IPS-18c (cell line): Measurements from ENCODE around the gene EGFR.

Source experiments
- H3K4me3 ChIP-seq: 2 replicates; pipeline ENCODE4 v1.7.0; 2013; ENCODE audit warnings: low read depth, mild to moderate bottlenecking, low read length, moderate library complexity; ENCODE audit not compliant: insufficient read depth
- H3K9me3 ChIP-seq: one replicate; pipeline ENCODE4 v1.6.1; 2013; ENCODE audit warnings: mild to moderate bottlenecking, low read length, moderate library complexity; ENCODE audit not compliant: control insufficient read depth, insufficient read depth

Gene EGFR

DNA sequence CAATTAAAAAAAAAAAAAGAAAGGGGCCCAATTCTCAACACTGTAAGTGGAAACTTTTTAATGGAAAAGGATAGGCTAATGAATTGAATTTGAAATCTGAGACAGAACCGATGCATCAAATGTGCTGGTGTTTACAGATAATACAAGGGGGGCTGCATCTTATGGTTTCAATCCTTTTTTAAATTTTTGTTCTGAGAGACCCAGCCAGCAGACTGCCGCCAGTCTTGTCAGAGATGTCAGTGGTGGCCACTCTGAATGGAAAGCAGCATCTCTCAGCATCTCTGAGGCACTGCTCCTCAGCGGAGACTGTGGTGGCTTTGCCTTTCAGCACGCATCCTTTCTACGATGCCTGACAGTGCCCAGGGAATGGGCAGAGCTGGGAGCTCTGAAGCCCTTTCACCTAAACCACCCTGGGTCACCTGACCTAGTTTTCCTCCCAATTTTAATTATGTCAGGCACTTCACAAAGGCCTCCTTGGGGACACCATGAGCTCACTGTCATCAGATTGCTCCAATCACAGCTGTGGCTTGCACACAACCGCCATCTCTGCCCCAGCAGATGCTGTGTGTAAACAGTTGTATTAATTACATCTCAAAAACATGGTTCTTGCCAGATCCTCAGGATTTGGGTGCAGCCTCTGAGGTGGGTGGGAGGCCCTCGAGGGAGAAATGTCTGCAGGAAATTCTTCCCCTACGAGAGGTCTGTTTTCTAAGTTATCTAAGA, 81.2 kb downstream of the EGFR start:
- Histone ChIP-seq H3K4me3 (no peak overlapping the region), H3K9me3 (no peaks in the 10 kb centered on the region)

DNA sequence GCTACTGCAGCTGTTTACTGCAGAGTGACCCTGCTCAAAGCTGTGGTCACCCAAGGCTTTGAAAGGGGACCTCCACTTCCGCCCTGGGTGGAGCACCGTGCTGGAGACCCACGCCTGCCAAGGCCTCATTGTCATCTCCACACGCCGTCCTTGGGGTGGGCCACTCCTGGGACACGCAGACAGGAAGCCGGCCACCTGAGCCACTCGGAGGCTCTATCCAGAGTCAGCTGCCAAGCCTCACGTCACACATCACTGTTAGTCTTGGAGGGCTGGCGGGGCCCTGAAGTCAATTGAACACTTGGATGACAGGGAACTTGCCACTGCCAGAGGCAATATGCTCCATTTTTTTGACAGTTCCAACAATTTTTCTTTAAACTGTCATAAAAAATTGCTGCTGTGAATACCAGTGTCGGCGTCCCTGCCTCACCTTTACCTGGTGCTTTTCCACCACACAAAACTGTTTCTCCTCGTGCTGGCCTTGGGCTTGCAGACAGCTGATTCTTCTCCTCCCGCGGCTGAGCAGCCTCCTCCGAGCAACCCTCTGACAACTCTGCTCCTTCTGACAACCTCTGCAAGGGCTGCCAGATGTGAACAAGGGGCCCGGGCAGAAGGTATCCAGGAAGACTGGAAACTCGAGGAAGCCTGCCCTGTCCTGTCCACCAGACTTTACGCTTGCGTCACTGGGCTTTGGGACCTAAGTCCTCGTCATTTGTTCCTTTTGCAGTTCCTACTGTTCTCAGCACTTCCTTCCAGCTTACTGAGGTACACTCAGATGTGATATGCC, 81.9 kb downstream of the EGFR start:
- Histone ChIP-seq H3K9me3 (no peaks in the 10 kb centered on the region), H3K4me3 (no peak overlapping the region)

DNA sequence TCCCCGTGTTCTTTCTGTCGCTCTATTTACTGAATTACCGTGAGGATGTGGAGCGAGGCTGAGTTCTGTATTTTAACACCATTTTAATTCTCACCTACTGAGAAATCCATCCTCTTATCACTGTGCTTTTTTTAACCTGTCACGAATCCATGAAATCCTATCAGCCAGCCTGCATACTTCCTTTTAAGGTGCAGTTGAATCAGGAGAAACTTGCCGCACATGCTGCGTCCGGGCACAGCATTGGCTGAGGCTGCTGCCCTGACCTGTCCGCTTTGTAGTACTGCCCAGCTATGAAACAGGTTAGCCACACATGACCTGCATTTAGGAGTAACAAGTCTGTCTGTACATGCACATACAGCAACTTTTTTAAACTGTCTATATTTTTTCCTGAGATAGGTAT, 82.5 kb downstream of the EGFR start:
- H3K9me3 ChIP-seq = no peaks in the 10 kb centered on the region
- no peak overlapping the region for H3K4me3 ChIP-seq

DNA sequence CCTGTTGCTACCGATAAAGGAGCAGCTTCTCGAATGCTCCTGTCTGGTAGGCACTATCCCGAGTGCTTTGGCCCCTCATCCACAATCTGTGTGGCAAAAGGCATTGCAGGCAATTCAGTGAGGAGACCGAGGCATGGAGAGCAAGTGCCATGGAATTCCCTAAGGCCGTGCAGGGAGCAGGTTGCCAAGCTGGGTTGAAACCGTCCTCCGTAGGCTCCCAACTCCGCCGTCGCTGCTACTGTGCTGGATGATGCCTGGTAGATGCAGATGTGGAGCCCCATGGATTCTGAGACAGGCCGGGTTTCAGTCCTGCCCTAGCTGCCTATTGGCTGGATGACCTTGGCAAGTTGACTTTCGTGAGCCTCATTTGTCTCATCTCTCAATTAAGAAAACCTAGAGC, 85.3 kb downstream of the EGFR start:
- no peak overlapping the region for H3K4me3 ChIP-seq
- H3K9me3 ChIP-seq = no peaks in the 10 kb centered on the region

DNA sequence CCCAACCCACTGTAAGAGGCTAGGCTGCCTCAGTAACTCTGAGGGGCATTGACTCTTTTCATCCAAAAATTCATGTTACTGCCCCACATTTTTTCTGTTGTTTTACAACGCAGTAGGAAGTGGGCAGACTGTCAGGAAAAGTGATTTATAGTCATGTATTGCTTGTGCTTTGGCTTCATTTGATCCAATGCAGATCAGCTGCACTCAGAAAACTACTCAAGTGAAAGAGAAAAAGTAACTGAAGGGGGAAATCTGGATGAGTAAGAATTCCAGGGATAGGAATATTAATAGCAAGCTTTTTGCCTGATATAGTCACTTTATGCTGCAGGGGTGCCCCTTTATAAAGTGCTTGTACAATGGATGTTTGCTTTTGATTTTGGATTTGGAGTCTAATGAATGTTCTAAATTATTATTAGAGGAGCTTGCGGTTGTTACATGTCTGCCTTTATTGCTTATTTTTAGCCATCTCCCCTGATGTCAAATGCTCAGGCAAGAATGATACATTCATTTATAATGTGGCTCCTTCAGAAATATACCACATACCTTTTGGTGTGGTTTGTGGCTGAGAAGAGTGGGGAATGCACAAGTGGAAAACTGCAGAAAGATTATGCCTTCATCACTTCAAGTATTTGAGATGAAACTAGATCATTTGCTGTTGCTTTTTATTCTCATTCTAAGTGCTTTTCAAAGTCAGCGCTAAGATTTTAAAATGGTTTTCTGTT, 86.1 kb downstream of the EGFR start:
- H3K4me3 ChIP-seq = no peak overlapping the region
- H3K9me3 ChIP-seq = no peaks in the 10 kb centered on the region

DNA sequence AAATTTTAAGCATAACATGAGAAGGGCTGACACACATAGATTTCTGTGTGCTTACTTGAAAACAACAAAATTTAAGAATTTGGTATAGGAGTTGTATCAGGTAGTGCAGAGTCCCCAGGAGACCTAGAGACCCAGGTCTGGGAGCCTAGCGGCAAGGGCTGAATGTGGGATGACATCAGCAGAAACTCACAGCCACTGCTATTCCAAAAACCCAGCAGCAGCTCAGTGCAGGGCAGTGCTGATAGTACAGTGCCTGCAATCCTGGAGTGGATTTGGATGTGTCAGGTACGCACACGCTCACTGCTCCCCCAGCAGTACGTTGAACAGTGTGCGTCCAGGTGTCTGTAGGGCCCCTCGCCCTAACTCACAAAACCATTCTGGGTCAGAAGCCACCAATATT, 87.1 kb downstream of the EGFR start:
- no peaks in the 10 kb centered on the region for H3K9me3 ChIP-seq
- no peak overlapping the region for H3K4me3 ChIP-seq

DNA sequence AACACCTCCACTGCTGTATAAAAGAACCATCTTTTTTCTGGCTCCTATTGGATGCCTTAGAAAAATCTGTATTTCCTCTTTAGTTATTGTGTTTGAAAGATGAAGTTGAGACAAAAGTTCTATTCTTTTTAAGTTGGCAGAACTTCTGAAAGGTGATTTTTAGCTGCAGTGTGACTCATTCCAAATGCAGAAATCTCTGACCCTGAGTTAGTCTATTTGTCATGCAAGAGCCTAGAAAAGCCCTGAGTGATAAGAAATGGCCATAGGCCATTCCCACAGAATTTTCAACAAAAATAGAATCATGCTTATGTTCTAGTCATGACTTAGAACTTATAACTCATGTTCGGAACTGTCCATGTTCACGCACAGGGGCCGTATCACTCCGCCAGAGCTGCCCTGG, 89.1 kb downstream of the EGFR start:
- no peak overlapping the region for H3K4me3 ChIP-seq
- no peaks in the 10 kb centered on the region for H3K9me3 ChIP-seq

DNA sequence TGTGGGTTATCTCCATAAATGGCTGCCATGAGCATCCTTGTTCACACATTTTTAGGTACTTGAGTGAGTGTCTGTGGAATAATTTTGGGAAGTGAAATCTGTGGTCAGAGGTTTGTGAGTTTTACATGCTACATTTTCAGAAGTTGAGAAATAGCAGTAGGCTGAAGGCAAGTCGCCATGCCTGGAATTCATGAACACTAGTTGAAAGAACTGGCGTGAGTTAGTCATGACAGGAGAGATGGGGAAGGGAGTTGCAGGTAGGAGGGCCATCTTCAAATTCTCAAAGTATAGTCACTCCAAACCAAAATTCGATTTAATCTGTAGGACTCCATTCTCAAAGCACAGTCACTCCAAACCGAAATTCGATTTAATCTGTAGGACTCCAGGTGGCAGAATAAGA, 89.6 kb downstream of the EGFR start:
- Histone ChIP-seq H3K4me3 (no peak overlapping the region), H3K9me3 (no peaks in the 10 kb centered on the region)

DNA sequence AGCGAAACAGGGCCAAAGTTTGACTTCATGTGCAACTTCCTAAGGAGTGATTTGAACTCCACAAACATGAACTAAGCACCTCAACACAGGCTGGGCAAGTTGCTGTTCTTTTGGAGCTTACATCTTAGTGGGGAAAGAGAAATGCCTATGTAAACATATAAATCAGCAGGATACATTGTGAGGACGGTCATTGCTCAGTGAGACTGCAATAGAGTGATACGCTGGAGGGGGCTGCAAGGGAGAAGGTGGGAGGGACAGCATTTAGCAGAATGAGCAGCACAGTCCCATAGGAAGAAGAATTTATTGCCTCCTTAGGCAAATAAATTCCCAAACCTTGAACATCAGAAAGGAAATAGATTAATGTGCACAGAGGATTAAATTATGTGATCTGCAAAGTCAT, 90.0 kb downstream of the EGFR start:
- H3K4me3 ChIP-seq = no peak overlapping the region
- no peaks in the 10 kb centered on the region for H3K9me3 ChIP-seq

DNA sequence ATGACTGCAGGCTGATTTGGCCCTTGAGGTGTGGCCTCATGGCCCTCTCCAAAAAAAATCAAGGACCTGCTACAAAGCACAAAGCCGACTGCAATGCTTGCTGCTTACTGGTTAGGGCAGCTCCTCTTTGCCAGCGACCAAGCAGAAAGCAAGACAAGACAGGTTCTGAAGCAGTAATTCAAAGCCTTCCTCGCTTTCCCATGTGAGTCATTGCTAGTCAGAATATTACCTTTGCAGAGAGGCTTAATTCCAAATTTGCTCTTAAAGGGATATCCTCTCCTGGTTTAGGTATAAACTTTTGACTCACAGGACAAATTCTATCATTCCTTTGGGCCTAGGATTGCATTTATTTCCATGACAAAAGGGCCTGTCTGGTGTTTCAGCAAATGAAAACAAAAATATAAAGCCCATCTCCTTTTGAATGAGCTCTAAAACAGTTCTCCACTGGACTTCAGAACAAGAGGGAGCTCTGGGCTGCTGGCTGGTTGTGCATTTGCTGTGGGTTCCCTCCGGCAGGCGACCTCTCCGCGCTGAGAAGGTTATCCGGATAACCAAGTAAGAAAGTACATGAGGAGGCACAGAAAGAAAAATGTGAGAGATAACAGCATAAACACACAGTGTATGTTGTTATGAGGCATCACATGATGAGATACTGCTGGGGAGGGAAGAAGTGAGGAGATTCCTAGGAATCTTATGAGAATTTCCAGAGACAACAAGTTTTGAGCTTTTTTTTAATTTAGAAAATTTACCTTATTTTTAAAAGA, 90.8 kb downstream of the EGFR start:
- Histone ChIP-seq H3K9me3 (no peaks in the 10 kb centered on the region), H3K4me3 (no peak overlapping the region)

DNA sequence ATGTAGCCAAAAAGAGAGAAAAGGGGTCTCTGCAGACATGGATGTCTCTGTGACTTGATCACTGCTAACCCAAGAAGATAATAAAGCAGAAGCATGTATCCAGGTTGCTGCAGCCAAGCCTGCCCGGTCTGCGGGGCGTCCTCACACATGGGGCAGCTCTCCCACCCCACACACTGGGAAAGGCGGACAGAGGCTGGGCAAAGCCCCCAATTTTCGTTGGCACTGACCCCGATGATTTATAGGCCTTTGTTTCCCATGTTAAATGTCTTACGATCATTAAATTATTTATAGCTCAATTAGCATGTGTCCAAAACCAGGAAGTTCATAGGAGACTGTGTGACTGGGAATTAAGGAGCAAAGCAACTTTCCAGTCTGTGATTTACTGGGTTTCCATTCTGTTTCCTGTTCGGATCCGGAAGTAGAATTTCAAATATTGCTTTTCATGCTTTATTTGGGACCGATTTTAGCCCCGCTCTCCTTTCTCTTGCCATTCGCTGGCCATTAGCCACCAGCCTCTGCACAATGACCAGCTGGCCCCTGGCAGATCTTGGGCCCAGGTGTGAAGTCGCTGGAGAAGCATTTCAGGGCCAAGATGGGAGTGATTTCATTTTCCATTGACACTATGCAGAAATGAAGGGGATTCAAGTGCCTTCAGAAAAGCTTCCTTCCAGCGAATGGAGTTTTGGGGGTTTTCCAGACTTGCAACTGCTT, 91.6 kb downstream of the EGFR start:
- H3K9me3 ChIP-seq = no peaks in the 10 kb centered on the region
- H3K4me3 ChIP-seq = no peak overlapping the region

DNA sequence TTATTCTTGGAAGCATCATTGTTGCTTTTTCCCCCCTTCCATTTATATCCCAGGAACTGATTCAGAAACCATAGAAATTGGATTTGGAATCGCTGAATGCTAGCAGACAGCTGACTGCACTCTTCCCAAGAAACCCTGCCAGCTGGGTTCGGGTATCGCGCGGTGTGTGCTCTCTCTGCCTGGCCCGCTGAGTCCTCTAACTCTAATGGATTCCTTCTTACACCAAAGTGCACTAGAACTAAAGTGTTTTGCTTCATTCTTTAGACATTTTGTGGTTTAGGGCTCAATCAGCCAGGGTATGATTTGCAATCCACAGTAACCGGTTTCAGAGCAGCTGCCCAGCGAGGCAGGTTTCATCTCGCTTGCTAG, 92.2 kb downstream of the EGFR start:
- no peak overlapping the region for H3K4me3 ChIP-seq

DNA sequence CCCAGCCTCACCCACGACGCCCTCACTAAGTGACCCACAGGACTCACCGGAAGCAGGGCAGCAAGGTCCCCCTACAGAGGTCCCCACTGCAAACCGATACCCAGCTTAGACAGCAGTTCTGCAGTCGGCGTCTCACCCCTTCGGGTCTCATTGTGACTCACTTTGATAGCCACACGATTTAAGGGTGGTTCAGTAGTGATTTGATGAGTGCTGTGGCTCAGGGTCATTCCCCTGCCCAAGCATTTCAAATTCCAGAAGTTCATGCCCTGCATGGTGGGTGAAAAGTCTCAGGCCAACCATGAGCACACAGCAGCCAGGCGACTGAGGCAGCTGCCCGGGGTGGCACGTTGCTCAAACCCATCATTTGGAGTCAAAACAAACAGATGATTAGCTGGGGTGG, 93.2 kb downstream of the EGFR start:
- Histone ChIP-seq H3K4me3 (no peak overlapping the region), H3K9me3 (no peaks in the 10 kb centered on the region)

More for the DNA sequence above, 92.2 kb downstream of the EGFR start:
- H3K9me3 ChIP-seq = no peaks in the 10 kb centered on the region

DNA sequence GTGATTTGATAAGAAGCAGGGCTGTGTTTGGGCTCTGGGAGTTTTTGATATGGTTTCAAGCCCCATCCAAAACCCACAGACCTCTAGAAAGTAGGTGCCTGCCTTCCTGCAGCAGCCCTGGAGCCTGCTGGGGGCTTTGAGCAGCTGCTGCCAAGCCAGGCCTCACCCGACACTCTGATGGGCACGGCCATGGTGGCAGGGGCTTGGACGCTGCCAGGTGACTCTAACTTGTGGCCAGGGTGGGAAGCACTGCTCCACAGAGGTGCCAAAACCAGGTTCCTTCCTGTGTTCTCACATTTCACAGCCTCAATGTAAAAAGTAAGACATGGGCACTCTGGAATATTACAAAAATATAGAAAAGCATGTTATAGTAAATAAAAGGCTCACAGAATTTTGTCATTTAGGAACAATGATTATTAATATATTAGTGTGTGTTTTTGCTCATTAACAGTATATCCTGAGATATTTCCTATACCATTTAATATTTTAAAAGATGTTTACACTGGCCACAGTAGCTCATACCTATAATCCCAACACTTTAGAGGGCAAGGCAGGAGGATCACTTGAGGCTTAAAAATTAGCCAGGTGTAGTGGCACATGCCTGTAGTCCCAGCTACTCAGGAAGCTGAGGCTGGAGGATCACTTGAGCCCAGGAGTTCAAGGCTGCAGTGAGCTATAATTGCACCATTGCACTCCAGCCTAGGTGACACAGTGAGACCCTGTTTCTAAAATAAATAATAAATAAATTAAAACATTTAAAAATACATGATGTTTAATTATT, 95.1 kb downstream of the EGFR start:
- H3K4me3 ChIP-seq = no peak overlapping the region
- H3K9me3 ChIP-seq = no peaks in the 10 kb centered on the region

DNA sequence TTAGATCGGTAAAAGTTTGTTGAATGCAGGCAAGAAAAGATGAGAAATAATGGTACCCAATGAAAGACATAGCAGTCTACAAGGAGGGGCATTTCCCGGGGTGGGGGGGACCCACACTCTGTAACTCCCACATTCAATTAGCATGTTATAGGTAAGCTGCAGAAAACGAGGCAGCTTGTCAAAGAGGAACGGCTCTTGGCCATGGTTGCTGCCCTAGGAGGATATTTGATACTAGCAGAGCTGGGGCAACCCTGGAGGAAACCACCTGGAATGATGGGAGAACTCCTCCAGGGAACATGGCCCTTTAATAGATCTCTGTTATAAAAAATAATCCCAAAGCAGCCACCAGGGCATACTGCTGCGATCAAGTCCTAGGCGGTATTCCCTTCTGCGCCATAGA, 98.5 kb downstream of the EGFR start:
- Histone ChIP-seq H3K4me3 (no peak overlapping the region), H3K9me3 (no peaks in the 10 kb centered on the region)

DNA sequence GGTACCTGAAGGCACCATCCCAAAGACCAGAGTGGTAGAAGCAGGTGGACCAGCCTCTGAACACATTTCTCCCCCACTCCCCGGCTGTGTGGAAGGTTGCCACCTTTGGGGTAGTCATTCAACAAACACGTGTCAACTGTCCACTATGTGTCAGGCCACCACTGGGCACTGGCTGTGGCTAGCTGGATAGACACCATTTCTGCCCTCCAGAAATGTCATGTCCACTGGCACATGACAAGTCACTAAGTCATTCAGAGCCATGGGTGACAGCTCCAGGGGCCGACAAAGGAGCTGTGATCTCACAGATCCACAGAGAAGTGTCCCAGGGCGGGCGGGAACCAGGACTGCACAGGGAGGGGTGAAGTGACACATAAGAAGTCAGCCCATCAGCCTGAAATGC, 99.6 kb downstream of the EGFR start:
- H3K9me3 ChIP-seq = no peaks in the 10 kb centered on the region
- no peak overlapping the region for H3K4me3 ChIP-seq
